K562 (cell line): ENCODE results near the gene EPC2.

Experiments
- CTCF ChIP-seq, 3 experiments: IDR thresholded peaks in 2 of 3; conservative IDR thresholded peaks in 1 of 3; 2 replicates each; pipeline ENCODE4 v1.5.1; 2011 to 2012; ENCODE audit warnings: low read length in 3 of 3, mild to moderate bottlenecking in 3 of 3, control low read depth in 2 of 3, improper control_type of control experiment in 1 of 3, inconsistent platforms in 1 of 3, low read depth in 1 of 3, mixed read lengths in 1 of 3, moderate library complexity in 1 of 3; ENCODE audit not compliant: insufficient read depth in 2 of 3
- GABPA ChIP-seq: fragments of 200-800 bp; sonication (Bioruptor generic); conservative IDR thresholded peaks from 2 replicates; pipeline ENCODE4 v1.6.1; 2016; ENCODE audit warnings: low read depth, missing genetic modification characterization, missing compliant biosample characterization
- GATA2 ChIP-seq: sonication (generic); formaldehyde crosslinking; IDR thresholded peaks from 2 replicates; pipeline ENCODE4 v1.4.0; 2020; ENCODE audit warnings: mild to moderate bottlenecking, missing genetic modification reagents
- KAT7 ChIP-seq: sonication (generic); formaldehyde crosslinking; IDR thresholded peaks from 2 replicates; pipeline ENCODE4 v1.8.0; 2022; ENCODE audit warnings: missing genetic modification reagents, mild to moderate bottlenecking, borderline replicate concordance
- MEF2A ChIP-seq: IDR thresholded peaks from 2 replicates; pipeline ENCODE4 v1.6.1; 2011; ENCODE audit warnings: low read depth, mild to moderate bottlenecking, low read length, moderate library complexity; ENCODE audit not compliant: control insufficient read depth
- POLR2A ChIP-seq: fragments of 450-650 bp; conservative IDR thresholded peaks from 2 replicates; pipeline ENCODE4 v1.6.1; 2016
- POU5F1 ChIP-seq: fragments of 150-350 bp; IDR thresholded peaks from 2 replicates; pipeline ENCODE4 v1.6.1; 2014; ENCODE audit warnings: borderline replicate concordance, low read length, low read depth, mild to moderate bottlenecking; ENCODE audit not compliant: partially characterized antibody
- PREB ChIP-seq: sonication (generic); formaldehyde crosslinking; IDR thresholded peaks from 2 replicates; pipeline ENCODE4 v1.8.1; 2023; ENCODE audit warnings: mild to moderate bottlenecking, missing genetic modification reagents
- SRF ChIP-seq, 2 experiments: fragments of 250-450, 450-650 bp in 1 of 2; sonication (Bioruptor Pico) in 1 of 2; sonication (generic) in 1 of 2; formaldehyde crosslinking; IDR thresholded peaks; 2 replicates each; pipeline versions ENCODE4 v1.5.0 to v1.5.1; 2020 to 2022; ENCODE audit warnings: mild to moderate bottlenecking in 1 of 2, missing genetic modification reagents in 1 of 2
- TAF15 ChIP-seq: fragments of 200-400 bp; formaldehyde crosslinking; IDR thresholded peaks from 2 replicates; pipeline ENCODE4 v1.6.1; 2017; ENCODE audit warnings: mild to moderate bottlenecking, low read depth, low read length, moderate library complexity
- ZNF512 ChIP-seq: IDR thresholded peaks from 2 replicates; pipeline ENCODE4 v1.6.1; 2016; ENCODE audit warnings: missing genetic modification characterization, missing compliant biosample characterization
- ZNF830 ChIP-seq: fragments of 250-450 bp; sonication (Bioruptor Pico); IDR thresholded peaks from 2 replicates; pipeline ENCODE4 v1.5.0; 2021; ENCODE audit warnings: mild to moderate bottlenecking
- ZSCAN32 ChIP-seq: fragments of 450-650 bp; formaldehyde crosslinking; IDR thresholded peaks from 2 replicates; pipeline ENCODE4 v1.4.0; 2020; ENCODE audit warnings: mild to moderate bottlenecking, moderate library complexity

DNA sequence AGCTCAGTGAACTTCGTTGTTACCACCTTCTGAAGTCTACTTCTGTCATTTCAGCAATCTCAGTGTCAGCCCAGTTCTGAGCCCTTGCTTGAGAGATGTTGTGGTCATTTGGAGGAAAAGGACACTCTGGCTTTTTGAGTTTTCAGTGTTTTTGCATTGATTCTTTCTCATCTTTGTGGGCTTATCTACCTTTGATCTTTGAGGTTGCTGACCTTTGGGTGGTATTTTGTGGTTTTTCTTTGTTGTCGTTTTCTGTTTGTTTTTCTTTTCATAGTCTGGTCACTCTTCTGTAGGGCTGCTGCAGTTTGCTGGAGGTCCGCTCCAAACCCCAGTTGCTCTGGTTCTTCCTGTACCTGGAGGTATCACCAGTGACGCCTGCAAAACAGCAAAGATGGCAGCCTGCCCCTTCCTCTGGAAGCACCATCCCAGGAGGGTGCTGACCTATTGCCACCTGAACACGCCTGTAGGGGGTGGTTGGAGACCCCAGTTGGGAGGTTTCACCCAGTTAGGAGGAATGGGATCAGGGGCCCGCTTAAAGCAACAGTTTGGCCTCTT, 74.7 kb downstream of the EPC2 start:
- no peak for TF ChIP-seq SRF (CRISPR knock-in tag; IDR thresholded peaks at IDR 0.05)
- no peak for TF ChIP-seq POLR2A
- no peak for TF ChIP-seq ZNF512 (tag)
- TF ChIP-seq KAT7 (CRISPR knock-in tag) = no peak
- TF ChIP-seq CTCF (IDR thresholded peaks at IDR 0.05 in 2 of 3, conservative IDR thresholded peaks at IDR 0.05 in 1 of 3; ENCODE audit: insufficient read depth in 2 of 3, low read depth in 1 of 3, low read length in 3 of 3) = no peak
- no peak for TF ChIP-seq GABPA (tag)
- no peak for TF ChIP-seq POU5F1
- no peak for TF ChIP-seq PREB (CRISPR knock-in tag)
- no peak for TF ChIP-seq GATA2
- TF ChIP-seq ZSCAN32 (CRISPR knock-in tag) = no peak
- no peak for TF ChIP-seq TAF15
- no peak for TF ChIP-seq MEF2A
- no peak for TF ChIP-seq ZNF830
